Measurements from ENCODE around the gene SPTBN2. TPM values are rescaled to one million over a fixed set of nuclear protein-coding genes. Genes with fewer than 3 reads are reported as not detected.

Gene SPTBN2
- total RNA-seq: 34.0 and 67.0 TPM in 2 replicates

- no peak for DNase-seq (ENCODE audit: low read depth, low spot score)
Measured at GRCh38 chr11:66728693-66729385, at the start of gene SPTBN2. TSS of gene SPTBN2 (minus strand) at chr11:66729216. CDS start at chr11:66721240, 7,976 bp downstream.

- DNase-seq (ENCODE audit: low read depth, low spot score): no peak
Measured at GRCh38 chr11:66768818-66769217, 39.8 kb upstream of the SPTBN2 start.

- DNase-seq (ENCODE audit: low read depth, low spot score): no peak
Measured at GRCh38 chr11:66768088-66768521, 39.1 kb upstream of the SPTBN2 start.

GRCh38 chr11:66767666-66768065 lies 38.6 kb upstream of the SPTBN2 start:
- no peak for DNase-seq (ENCODE audit: low read depth, low spot score)

GRCh38 chr11:66766681-66767080 lies 37.7 kb upstream of the SPTBN2 start:
- DNase-seq (ENCODE audit: low read depth, low spot score): no peak

- no peak for DNase-seq (ENCODE audit: low read depth, low spot score)
Measured at GRCh38 chr11:66762088-66762487, 33.1 kb upstream of the SPTBN2 start.

- DNase-seq (ENCODE audit: low read depth, low spot score): no peak
Measured at GRCh38 chr11:66752148-66752547, 23.1 kb upstream of the SPTBN2 start.

- DNase-seq (ENCODE audit: low read depth, low spot score): no peak
Measured at GRCh38 chr11:66749091-66749490, 20.1 kb upstream of the SPTBN2 start.

- DNase-seq (ENCODE audit: low read depth, low spot score): no peak
Measured at GRCh38 chr11:66747480-66747879, 18.5 kb upstream of the SPTBN2 start.

- no peak for DNase-seq (ENCODE audit: low read depth, low spot score)
Measured at GRCh38 chr11:66745356-66746235, 16.6 kb upstream of the SPTBN2 start.

GRCh38 chr11:66744485-66745355 lies 15.7 kb upstream of the SPTBN2 start:
- no peak for DNase-seq (ENCODE audit: low read depth, low spot score)

GRCh38 chr11:66743271-66743968 lies 14.4 kb upstream of the SPTBN2 start:
- no peak for DNase-seq (ENCODE audit: low read depth, low spot score)

GRCh38 chr11:66741153-66741552 lies 12.1 kb upstream of the SPTBN2 start:
- DNase-seq (ENCODE audit: low read depth, low spot score): no peak

GRCh38 chr11:66739983-66740382 lies 11.0 kb upstream of the SPTBN2 start:
- no peak for DNase-seq (ENCODE audit: low read depth, low spot score)

GRCh38 chr11:66734215-66734614 lies 5.2 kb upstream of the SPTBN2 start:
- no peak for DNase-seq (ENCODE audit: low read depth, low spot score)

- no peak for DNase-seq (ENCODE audit: low read depth, low spot score)
Measured at GRCh38 chr11:66729447-66729846, 431 bp upstream of the SPTBN2 start.

GRCh38 chr11:66728038-66728692 lies 851 bp downstream of the SPTBN2 start:
- DNase-seq (ENCODE audit: low read depth, low spot score): no peak

- DNase-seq (ENCODE audit: low read depth, low spot score): no peak
Measured at GRCh38 chr11:66727282-66728037, 1.6 kb downstream of the SPTBN2 start.

- no peak for DNase-seq (ENCODE audit: low read depth, low spot score)
Measured at GRCh38 chr11:66725647-66726046, 3.4 kb downstream of the SPTBN2 start.

- DNase-seq (ENCODE audit: low read depth, low spot score): no peak
Measured at GRCh38 chr11:66725114-66725513, 3.9 kb downstream of the SPTBN2 start.
